Duodenal mucosa (tissue), 2 donors: Measurements from ENCODE around the gene WNT8A.
"Not testable (repeated sequence)": the region's sequence is repeated elsewhere in the genome, so short reads cannot be mapped to it uniquely, and the experiment has no call there.

Experiments
- H3K27ac ChIP-seq: one replicate; pipeline ENCODE4 v1.7.0; 2013; ENCODE audit warnings: low read depth, low read length
- H3K27me3 ChIP-seq, 2 donors: one replicate each; pipeline ENCODE4 v1.7.0; 2013; ENCODE audit warnings: low read length in 2 of 2, control low read depth in 1 of 2; ENCODE audit not compliant: insufficient read depth in 2 of 2, control insufficient read depth in 1 of 2
- H3K36me3 ChIP-seq, 2 donors: one replicate each; pipeline ENCODE4 v1.7.0; 2013; ENCODE audit warnings: low read length in 2 of 2, control low read depth in 1 of 2; ENCODE audit not compliant: insufficient read depth in 2 of 2, control insufficient read depth in 1 of 2
- H3K4me1 ChIP-seq, 2 donors: one replicate each; pipeline ENCODE4 v1.7.0; 2013; ENCODE audit warnings: low read length in 2 of 2, control low read depth in 1 of 2; ENCODE audit not compliant: insufficient read depth in 2 of 2, control insufficient read depth in 1 of 2
- H3K4me3 ChIP-seq, 2 donors: one replicate each; pipeline ENCODE4 v1.7.0; 2013; ENCODE audit warnings: low read length in 2 of 2, low read depth in 1 of 2
- H3K9ac ChIP-seq, 2 donors: one replicate each; pipeline ENCODE4 v1.7.0; 2013; ENCODE audit warnings: low read length in 2 of 2, low read depth in 1 of 2
- H3K9me3 ChIP-seq, 2 donors: one replicate each; pipeline ENCODE4 v1.7.0; 2013; ENCODE audit warnings: low read length in 2 of 2, control low read depth in 1 of 2; ENCODE audit not compliant: control insufficient read depth in 1 of 2

Gene WNT8A

GRCh38 chr5:138054206-138054605 lies 29.6 kb upstream of the WNT8A start:
- no peak overlapping the region for H3K9ac ChIP-seq
- H3K36me3 ChIP-seq = no peaks in the 10 kb centered on the region
- H3K27ac ChIP-seq = no peak overlapping the region
- no peaks in the 10 kb centered on the region for H3K27me3 ChIP-seq
- H3K4me3 ChIP-seq = no peak overlapping the region
- H3K4me1 ChIP-seq = peaks cover 14 to 17% of the 10 kb centered on the region in 2 donors
- no peaks in the 10 kb centered on the region for H3K9me3 ChIP-seq

GRCh38 chr5:138054847-138055558 lies 28.8 kb upstream of the WNT8A start:
- Histone ChIP-seq H3K27ac (no peak overlapping the region), H3K9ac (peak overlapping the region in 1 of 2 donors; percentile 4), H3K27me3 (no peaks in the 10 kb centered on the region), H3K4me1 (peaks cover 14 to 17% of the 10 kb centered on the region in 2 donors), H3K4me3 (peak overlapping the region in 1 of 2 donors; percentile 32), H3K9me3 (no peaks in the 10 kb centered on the region), H3K36me3 (no peaks in the 10 kb centered on the region)

- Histone ChIP-seq H3K9me3 (no peaks in the 10 kb centered on the region), H3K4me3 (no peak overlapping the region), H3K4me1 (no peaks in the 10 kb centered on the region), H3K27me3 (no peaks in the 10 kb centered on the region), H3K9ac (no peak overlapping the region), H3K36me3 (no peaks in the 10 kb centered on the region), H3K27ac (no peak overlapping the region)
Measured at GRCh38 chr5:138064526-138064925, 19.3 kb upstream of the WNT8A start.

GRCh38 chr5:138065102-138065501 lies 18.7 kb upstream of the WNT8A start:
- H3K9me3 ChIP-seq = no peaks in the 10 kb centered on the region
- no peaks in the 10 kb centered on the region for H3K36me3 ChIP-seq
- H3K27me3 ChIP-seq = no peaks in the 10 kb centered on the region
- no peaks in the 10 kb centered on the region for H3K4me1 ChIP-seq
- no peak overlapping the region for H3K9ac ChIP-seq
- H3K27ac ChIP-seq = no peak overlapping the region
- H3K4me3 ChIP-seq = no peak overlapping the region

GRCh38 chr5:138067945-138068344 lies 15.9 kb upstream of the WNT8A start:
- no peaks in the 10 kb centered on the region for H3K9me3 ChIP-seq
- H3K4me3 ChIP-seq = no peak overlapping the region
- H3K9ac ChIP-seq = no peak overlapping the region
- no peaks in the 10 kb centered on the region for H3K36me3 ChIP-seq
- no peaks in the 10 kb centered on the region for H3K27me3 ChIP-seq
- no peak overlapping the region for H3K27ac ChIP-seq
- H3K4me1 ChIP-seq = no peaks in the 10 kb centered on the region

- H3K4me3 ChIP-seq = no peak overlapping the region
- H3K36me3 ChIP-seq = no peaks in the 10 kb centered on the region
- H3K9me3 ChIP-seq = no peaks in the 10 kb centered on the region
- no peak overlapping the region for H3K9ac ChIP-seq
- H3K4me1 ChIP-seq = no peaks in the 10 kb centered on the region
- no peak overlapping the region for H3K27ac ChIP-seq
- no peaks in the 10 kb centered on the region for H3K27me3 ChIP-seq
Measured at GRCh38 chr5:138068742-138069600, 14.9 kb upstream of the WNT8A start.

- H3K36me3 ChIP-seq, H3K9ac ChIP-seq, H3K4me3 ChIP-seq, H3K27me3 ChIP-seq, H3K9me3 ChIP-seq, H3K4me1 ChIP-seq, H3K27ac ChIP-seq: not testable (repeated sequence)
Measured at GRCh38 chr5:138070026-138070425, 13.8 kb upstream of the WNT8A start.

GRCh38 chr5:138077064-138077696 lies 6.7 kb upstream of the WNT8A start:
- H3K9ac ChIP-seq = no peak overlapping the region
- H3K36me3 ChIP-seq = no peaks in the 10 kb centered on the region
- H3K9me3 ChIP-seq = no peaks in the 10 kb centered on the region
- H3K27me3 ChIP-seq = no peaks in the 10 kb centered on the region
- H3K4me3 ChIP-seq = no peak overlapping the region
- no peak overlapping the region for H3K27ac ChIP-seq
- H3K4me1 ChIP-seq = no peaks in the 10 kb centered on the region

- Histone ChIP-seq H3K9ac (no peak overlapping the region), H3K4me1 (no peaks in the 10 kb centered on the region), H3K27me3 (no peaks in the 10 kb centered on the region), H3K27ac (no peak overlapping the region), H3K9me3 (no peaks in the 10 kb centered on the region), H3K4me3 (no peak overlapping the region), H3K36me3 (no peaks in the 10 kb centered on the region)
Measured at GRCh38 chr5:138078006-138078643, 5.7 kb upstream of the WNT8A start.

- H3K9ac ChIP-seq = no peak overlapping the region
Measured at GRCh38 chr5:138082033-138082432, 1.8 kb upstream of the WNT8A start.

More at GRCh38 chr5:138082033-138082432, 1.8 kb upstream of the WNT8A start:
- Histone ChIP-seq H3K9me3 (no peaks in the 10 kb centered on the region), H3K27ac (no peak overlapping the region), H3K36me3 (no peaks in the 10 kb centered on the region), H3K4me3 (no peak overlapping the region), H3K4me1 (no peaks in the 10 kb centered on the region), H3K27me3 (no peaks in the 10 kb centered on the region)
